ENCODE data around the gene GNPTAB. TPM values are rescaled to one million over a fixed set of nuclear protein-coding genes. Genes with fewer than 3 reads are reported as not detected.

The GNPTAB gene
- total RNA-seq, 1 experiment from 2014 or later: 21.0 TPM

DNA sequence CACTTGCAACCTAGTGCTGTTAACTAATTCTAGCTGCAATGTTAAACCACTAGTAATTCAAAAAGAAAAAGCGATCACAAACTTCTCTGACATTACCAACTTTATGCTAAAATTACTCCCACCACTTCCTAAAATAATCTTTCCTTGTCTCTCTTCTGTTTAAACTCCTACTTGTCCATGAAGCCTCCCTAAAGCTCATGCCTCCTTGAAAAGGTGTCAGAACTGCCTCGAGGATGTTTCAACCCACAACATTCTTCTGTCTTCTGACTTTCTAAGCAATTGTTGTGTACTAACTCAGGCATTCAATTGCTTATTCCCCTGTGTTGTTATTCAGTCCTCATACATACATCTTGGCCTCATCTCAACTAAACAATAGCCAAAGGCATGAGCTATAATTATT is 5.9 kb downstream of the GNPTAB start:
- H3K27me3 ChIP-seq (ENCODE audit: low read length): no peaks in the 10 kb centered on the region
- ATAC-seq (no peak), DNase-seq (no peak)
- no peak overlapping the region for H3K27ac ChIP-seq (ENCODE audit: low read length)
- H3F3A ChIP-seq (ENCODE audit: low read length, unreplicated experiment): no peaks in the 10 kb centered on the region
- ChIA-PET POLR2A (ENCODE audit: unreplicated experiment) (no interaction called here), CTCF (no interaction called here)
- intact Hi-C loops (cut with micrococcal nuclease): no loop called here
- H3K4me2 ChIP-seq (ENCODE audit: low read length): no peak overlapping the region
- no peaks in the 10 kb centered on the region for H4K20me1 ChIP-seq (ENCODE audit: low read length)
- H3K9me3 ChIP-seq (ENCODE audit: low read length): no peaks in the 10 kb centered on the region
- TF ChIP-seq EZH2phosphoT487 (IDR thresholded peaks at IDR 0.05; ENCODE audit: borderline replicate concordance, low read length): no peak
- no peak for TF ChIP-seq EZH2 (IDR thresholded peaks at IDR 0.05; ENCODE audit: low read length, unreplicated experiment)
- TF ChIP-seq, protein P1, sequence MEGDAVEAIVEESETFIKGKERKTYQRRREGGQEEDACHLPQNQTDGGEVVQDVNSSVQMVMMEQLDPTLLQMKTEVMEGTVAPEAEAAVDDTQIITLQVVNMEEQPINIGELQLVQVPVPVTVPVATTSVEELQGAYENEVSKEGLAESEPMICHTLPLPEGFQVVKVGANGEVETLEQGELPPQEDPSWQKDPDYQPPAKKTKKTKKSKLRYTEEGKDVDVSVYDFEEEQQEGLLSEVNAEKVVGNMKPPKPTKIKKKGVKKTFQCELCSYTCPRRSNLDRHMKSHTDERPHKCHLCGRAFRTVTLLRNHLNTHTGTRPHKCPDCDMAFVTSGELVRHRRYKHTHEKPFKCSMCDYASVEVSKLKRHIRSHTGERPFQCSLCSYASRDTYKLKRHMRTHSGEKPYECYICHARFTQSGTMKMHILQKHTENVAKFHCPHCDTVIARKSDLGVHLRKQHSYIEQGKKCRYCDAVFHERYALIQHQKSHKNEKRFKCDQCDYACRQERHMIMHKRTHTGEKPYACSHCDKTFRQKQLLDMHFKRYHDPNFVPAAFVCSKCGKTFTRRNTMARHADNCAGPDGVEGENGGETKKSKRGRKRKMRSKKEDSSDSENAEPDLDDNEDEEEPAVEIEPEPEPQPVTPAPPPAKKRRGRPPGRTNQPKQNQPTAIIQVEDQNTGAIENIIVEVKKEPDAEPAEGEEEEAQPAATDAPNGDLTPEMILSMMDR (conservative IDR thresholded peaks at IDR 0.05; ENCODE audit: low read depth, low read length): no peak
- H3K4me1 ChIP-seq (ENCODE audit: insufficient read depth, low read length): peaks cover 4% of the 10 kb centered on the region; the same call in 1 of the 2 replicates
- no peak overlapping the region for H2AFZ ChIP-seq (ENCODE audit: low read length)
- peaks cover 27% of the 10 kb centered on the region for H3K79me2 ChIP-seq (ENCODE audit: low read length)
- no peak overlapping the region for H3K9ac ChIP-seq (ENCODE audit: low read length)
- no peaks in the 10 kb centered on the region for H3K36me3 ChIP-seq (ENCODE audit: low read depth, low read length)
- no TSS peak for BruUV-seq (replicated peaks)
- H3K4me3 ChIP-seq (ENCODE audit: low read length): no peak overlapping the region
- no peaks in the 10 kb centered on the region for H3K9me2 ChIP-seq (replicated peaks; ENCODE audit: low read length)

GRCh38 chr12:101823891-101824290 is 6.9 kb downstream of the GNPTAB start:
- H3K4me2 ChIP-seq (ENCODE audit: low read length): no peak overlapping the region
- H3K4me3 ChIP-seq (ENCODE audit: low read length): no peak overlapping the region
- TF ChIP-seq EZH2phosphoT487 (IDR thresholded peaks at IDR 0.05; ENCODE audit: borderline replicate concordance, low read length) (no peak), EZH2 (IDR thresholded peaks at IDR 0.05; ENCODE audit: low read length, unreplicated experiment) (no peak)
- TF ChIP-seq, protein P1 (conservative IDR thresholded peaks at IDR 0.05; ENCODE audit: low read depth, low read length): peak; percentile 27; the same call in 1 of the 2 replicates
- no peaks in the 10 kb centered on the region for H3F3A ChIP-seq (ENCODE audit: low read length, unreplicated experiment)
- H4K20me1 ChIP-seq (ENCODE audit: low read length): no peaks in the 10 kb centered on the region
- BruUV-seq (replicated peaks): no TSS peak
- intact Hi-C loops (cut with micrococcal nuclease): no loop called here
- no peaks in the 10 kb centered on the region for H3K9me2 ChIP-seq (replicated peaks; ENCODE audit: low read length)
- H3K79me2 ChIP-seq (ENCODE audit: low read length): peaks cover 17% of the 10 kb centered on the region
- no peaks in the 10 kb centered on the region for H3K36me3 ChIP-seq (ENCODE audit: low read depth, low read length)
- ChIA-PET CTCF (interaction anchor here (0.6 kb wide), 1 partner anchor 50 kb away, joined by 3 read pairs; no protein-coding TSS in a partner anchor), POLR2A (ENCODE audit: unreplicated experiment) (no interaction called here)
- no peak overlapping the region for H3K27ac ChIP-seq (ENCODE audit: low read length)
- ATAC-seq (peak; percentile 89), DNase-seq (peak; percentile 64)
- no peaks in the 10 kb centered on the region for H3K27me3 ChIP-seq (ENCODE audit: low read length)
- no peak overlapping the region for H2AFZ ChIP-seq (ENCODE audit: low read length)
- H3K4me1 ChIP-seq (ENCODE audit: insufficient read depth, low read length): no peaks in the 10 kb centered on the region
- H3K9ac ChIP-seq (ENCODE audit: low read length): no peak overlapping the region
- no peaks in the 10 kb centered on the region for H3K9me3 ChIP-seq (ENCODE audit: low read length)

GRCh38 chr12:101823039-101823438 is 7.7 kb downstream of the GNPTAB start:
- no peaks in the 10 kb centered on the region for H3K4me1 ChIP-seq (ENCODE audit: insufficient read depth, low read length)
- BruUV-seq (replicated peaks): no TSS peak
- H3K4me2 ChIP-seq (ENCODE audit: low read length): no peak overlapping the region
- TF ChIP-seq EZH2 (IDR thresholded peaks at IDR 0.05; ENCODE audit: low read length, unreplicated experiment): no peak
- no peak for TF ChIP-seq EZH2phosphoT487 (IDR thresholded peaks at IDR 0.05; ENCODE audit: borderline replicate concordance, low read length)
- TF ChIP-seq, protein P1 (conservative IDR thresholded peaks at IDR 0.05; ENCODE audit: low read depth, low read length): no peak
- no peak overlapping the region for H3K4me3 ChIP-seq (ENCODE audit: low read length)
- ATAC-seq (no peak), DNase-seq (no peak)
- no peak overlapping the region for H3K9ac ChIP-seq (ENCODE audit: low read length)
- no peaks in the 10 kb centered on the region for H3F3A ChIP-seq (ENCODE audit: low read length, unreplicated experiment)
- H3K79me2 ChIP-seq (ENCODE audit: low read length): peaks cover 12% of the 10 kb centered on the region
- H3K9me3 ChIP-seq (ENCODE audit: low read length): no peaks in the 10 kb centered on the region
- no peaks in the 10 kb centered on the region for H3K27me3 ChIP-seq (ENCODE audit: low read length)
- intact Hi-C loops (cut with micrococcal nuclease): no loop called here
- no peaks in the 10 kb centered on the region for H3K9me2 ChIP-seq (replicated peaks; ENCODE audit: low read length)
- ChIA-PET CTCF (no interaction called here), POLR2A (ENCODE audit: unreplicated experiment) (interaction anchor here (0.6 kb wide), 1 partner anchor 99 kb away, joined by 3 read pairs; no protein-coding TSS in a partner anchor)
- H4K20me1 ChIP-seq (ENCODE audit: low read length): no peaks in the 10 kb centered on the region
- no peak overlapping the region for H2AFZ ChIP-seq (ENCODE audit: low read length)
- no peak overlapping the region for H3K27ac ChIP-seq (ENCODE audit: low read length)
- H3K36me3 ChIP-seq (ENCODE audit: low read depth, low read length): no peaks in the 10 kb centered on the region

Data from PC-3 (cell line).